Activated CD4-positive, alpha-beta T cell treated with anti-CD3 and anti-CD28 coated beads for 48 hours (primary cell): ENCODE data around the gene DPEP1.
"Not testable (repeated sequence)": the region's sequence is repeated elsewhere in the genome, so short reads cannot be mapped to it uniquely, and the experiment has no call there.

Experiments used
- DNase-seq: peaks from one replicate; pipeline ENCODE4 v3.0.0-alpha.2; 2020

Gene DPEP1

GRCh38 chr16:89613231-89613953, at the start of gene DPEP1:
DPEP1 (plus strand) TSS chr16:89613642; CDS start chr16:89630411, 16,769 bp downstream.
- no peak for DNase-seq

- peak; percentile 45 for DNase-seq
Observed at GRCh38 chr16:89564476-89565255, 48.8 kb upstream of the DPEP1 start.

DNA sequence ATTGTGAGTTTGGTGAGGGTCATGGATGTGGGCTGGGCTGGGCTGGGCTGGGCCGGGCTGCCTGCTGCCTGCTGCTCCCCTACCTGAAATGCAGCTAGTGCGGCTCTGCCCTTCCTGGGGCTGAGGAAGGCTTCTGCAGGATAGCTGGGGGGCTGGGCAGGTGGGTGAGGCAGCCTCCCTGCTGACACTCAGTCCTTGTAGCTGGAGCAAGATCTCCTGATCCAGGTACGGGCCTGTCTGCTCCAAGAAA, 48.3 kb upstream of the DPEP1 start:
- DNase-seq: no peak

DNA sequence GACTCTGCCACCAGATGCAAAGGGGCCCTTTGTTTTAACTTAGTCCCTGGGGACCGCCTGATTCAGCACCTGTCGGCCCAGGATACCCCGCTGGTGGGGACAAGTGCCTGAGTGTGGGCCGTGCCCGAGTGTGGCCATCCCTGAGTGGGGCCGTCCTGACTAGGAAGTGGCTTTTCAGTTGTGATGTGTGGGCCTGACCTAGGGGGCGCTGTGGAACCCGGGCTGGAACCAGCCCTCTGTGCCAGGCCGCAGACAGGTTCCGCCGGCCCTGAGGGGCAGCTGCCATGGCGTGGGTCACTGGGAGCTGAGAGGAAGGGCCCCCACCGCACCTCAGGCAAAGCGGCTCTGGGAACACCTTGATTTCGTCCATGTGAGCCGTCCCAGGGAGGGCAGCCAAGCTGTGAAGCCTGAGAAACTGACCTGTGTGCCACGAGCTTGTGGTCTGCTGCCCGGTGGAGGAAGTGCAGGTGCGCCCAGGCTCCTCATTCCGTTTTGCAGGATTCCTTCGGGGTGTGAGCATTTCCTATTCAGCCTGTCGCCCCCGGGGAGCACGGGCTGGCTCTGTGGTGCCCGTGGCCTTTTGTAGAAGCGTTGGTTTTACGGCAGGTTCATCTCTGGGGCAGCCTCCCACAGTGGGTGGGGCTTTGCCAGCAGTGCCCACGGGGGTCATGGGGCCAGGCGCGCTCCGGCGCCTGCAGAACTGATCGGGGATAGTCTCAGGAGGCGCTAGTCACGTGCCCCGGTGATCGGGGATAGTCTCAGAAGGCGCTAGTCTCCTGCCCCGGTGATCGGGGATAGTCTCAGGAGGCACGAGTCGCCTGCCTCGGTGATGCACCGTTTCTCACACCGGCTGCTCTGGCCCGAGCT, 47.7 kb upstream of the DPEP1 start:
- DNase-seq: peak; percentile 74

DNA sequence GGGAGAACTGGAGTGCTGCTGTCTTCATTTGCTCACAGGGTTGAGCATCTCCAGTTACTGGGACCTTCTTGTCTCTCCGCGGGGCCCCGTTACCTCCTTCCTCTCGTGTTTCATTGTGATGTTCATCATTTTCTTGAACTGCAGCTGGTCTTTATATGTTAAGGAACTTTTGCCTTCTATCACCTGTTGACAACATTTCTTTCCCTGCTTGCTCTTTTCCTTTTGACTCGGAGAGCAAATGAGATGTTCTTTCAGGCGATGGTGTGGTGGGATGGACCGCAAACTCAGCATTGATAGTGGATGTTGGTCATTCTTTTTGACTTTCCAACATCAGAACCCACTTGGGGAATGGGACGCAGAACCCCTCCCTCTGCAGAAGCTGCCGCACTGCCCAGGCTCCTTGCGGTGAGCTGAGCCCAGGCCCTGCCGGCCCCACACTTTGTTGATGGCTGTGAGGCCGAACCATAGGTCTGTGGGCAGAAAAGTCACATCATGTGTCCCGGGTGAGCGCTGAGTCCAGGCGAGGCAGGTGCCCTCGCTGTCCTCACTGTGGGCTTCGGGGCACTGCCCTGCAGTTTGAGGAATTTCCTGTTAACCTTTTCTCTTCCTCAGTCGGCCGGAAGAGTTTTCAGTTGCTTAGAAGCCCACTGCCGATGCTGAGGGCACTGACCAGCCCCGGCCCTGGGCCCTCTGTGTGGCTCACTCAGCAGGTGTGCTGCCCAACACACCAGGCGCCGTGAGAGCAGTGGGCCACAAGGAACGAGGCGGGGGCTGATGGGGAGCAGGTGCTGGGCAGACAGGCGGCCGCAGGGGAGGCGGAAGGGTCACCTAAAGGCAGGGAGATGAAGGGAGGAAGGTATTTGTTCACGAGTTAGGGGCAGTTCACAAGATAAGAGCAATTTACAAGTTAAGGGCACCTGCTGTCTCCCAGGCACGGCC, 45.5 kb upstream of the DPEP1 start:
- DNase-seq: no peak

DNA sequence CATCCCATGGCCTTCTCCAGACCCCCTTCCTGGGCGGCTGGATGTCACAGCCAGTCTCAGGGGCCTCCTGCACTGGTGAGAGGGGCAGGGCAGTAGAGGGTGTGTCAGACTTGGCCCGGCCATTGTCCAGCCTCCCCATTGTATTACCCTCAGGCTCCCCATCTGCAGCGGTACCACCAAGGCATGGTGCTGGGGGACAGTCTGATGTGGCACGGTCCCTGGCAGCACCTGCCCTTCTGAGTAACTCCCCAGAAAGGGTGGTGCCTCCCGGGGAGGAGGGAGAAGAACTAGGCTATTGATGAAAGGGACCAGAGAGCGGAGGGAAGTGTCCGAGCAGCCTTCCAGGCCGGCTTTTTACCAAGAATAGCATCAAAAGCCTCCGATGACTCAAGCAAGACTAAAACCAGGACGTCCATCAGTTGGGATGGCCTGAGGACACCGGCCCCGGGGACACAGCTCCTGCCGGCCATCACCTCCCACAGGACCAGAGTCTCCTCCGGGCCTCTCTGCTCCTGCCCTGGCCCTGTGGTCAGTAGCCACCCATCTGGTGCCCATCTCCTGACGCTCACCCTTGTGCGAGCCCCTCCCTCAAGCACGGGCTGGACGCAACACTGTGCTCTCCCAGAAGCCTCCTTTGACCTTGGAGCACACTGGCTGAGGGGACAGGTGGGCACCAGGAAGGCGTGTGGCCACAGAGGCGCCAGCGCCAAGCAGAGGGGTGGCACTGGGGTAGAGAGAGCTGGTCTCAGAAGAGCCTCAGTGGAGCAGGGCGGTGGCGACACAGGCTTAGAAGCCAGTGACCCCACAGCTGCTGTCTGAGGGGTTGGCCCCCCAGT, 43.7 kb upstream of the DPEP1 start:
- no peak for DNase-seq

GRCh38 chr16:89570342-89570923, 43.0 kb upstream of the DPEP1 start:
- no peak for DNase-seq

DNA sequence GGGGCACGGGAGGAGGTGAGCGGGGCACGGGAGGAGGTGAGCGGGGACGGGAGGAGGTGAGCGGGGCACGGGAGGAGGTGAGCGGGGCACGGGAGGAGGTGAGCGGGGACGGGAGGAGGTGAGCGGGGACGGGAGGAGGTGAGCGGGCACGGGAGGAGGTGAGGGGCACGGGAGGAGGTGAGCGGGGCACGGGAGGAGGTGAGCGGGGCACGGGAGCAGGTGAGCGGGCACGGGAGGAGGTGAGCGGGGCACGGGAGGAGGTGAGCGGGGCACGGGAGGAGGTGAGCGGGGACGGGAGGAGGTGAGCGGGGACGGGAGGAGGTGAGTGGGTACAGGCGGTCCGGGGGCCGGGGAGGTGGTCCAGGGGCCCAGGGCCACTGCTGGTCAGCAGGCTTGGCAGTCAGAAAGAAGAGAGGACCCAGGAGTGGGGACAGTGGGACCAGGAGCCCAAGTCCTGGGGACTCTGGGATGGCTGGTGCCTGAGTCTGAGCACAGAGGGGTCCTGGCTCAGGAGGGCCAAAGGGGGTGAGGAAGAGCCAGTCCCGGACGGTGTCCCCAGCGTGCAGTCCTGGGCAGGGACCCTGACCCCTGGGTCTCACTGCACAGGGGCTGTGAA, 42.4 kb upstream of the DPEP1 start:
- DNase-seq: not testable (repeated sequence)

DNA sequence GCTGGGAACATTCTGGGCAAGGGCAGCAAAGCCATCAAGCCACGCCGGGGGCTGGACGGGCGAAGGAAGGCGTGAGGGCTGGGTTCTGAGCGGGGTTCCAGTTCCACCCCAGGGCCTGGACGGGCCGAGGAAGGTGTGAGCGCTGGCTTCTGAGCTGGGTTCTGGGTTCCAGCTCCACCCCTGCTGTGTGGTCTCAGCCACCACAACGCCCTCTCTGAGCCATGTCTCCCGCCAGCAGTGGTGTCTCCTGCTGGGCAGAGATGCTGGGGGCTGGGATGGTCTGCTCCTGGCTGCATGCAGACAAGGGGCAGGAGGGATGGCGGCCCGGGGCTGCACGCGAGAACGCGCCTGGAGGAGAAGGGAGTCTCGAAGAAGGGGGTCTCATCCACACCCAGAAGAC, 41.8 kb upstream of the DPEP1 start:
- DNase-seq: no peak

- DNase-seq: no peak
Observed at GRCh38 chr16:89572073-89572484, 41.4 kb upstream of the DPEP1 start.

- no peak for DNase-seq
Observed at GRCh38 chr16:89572485-89573205, 40.8 kb upstream of the DPEP1 start.

GRCh38 chr16:89573826-89574680, 39.4 kb upstream of the DPEP1 start:
- no peak for DNase-seq

GRCh38 chr16:89574681-89575246, 38.7 kb upstream of the DPEP1 start:
- peak; percentile 73 for DNase-seq

GRCh38 chr16:89575247-89576152, 37.9 kb upstream of the DPEP1 start, which contains the start of gene CPNE7:
CPNE7 (plus strand) TSS chr16:89575758; CDS start chr16:89575898, 140 bp downstream.
- DNase-seq: no peak

GRCh38 chr16:89576153-89577054, 37.0 kb upstream of the DPEP1 start:
- DNase-seq: no peak

DNA sequence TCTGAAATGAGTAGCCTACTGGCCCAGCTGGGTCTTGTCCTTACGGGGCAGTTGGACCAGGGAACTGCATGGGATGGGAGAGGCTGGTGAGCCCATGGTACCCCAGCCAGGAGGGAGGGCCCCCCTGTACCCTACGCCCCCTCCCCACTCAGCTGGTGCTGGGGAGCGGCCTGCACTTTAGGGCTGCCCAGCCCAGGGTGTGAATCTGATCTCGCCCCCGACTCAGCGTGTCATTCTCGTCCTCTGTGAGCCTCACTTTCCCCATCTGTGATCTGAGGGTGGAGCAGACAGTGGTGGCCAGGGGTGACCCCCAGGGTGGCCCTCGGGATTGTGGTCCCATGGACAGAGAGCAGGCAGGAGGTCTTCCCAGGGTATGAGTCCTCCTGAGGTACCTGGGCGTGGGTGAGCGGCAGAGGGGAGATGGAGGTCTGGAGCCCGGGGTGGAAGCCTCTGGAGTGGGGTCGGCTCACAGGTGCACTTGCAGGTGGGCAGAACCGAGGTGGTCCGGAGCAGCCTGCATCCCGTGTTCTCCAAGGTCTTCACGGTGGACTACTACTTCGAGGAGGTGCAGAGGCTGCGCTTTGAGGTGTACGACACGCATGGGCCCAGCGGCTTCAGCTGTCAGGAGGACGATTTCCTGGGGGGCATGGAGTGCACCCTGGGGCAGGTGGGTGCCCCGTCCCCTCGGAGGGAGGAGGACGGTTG, 36.2 kb upstream of the DPEP1 start:
- no peak for DNase-seq
